ENCODE results near the gene SRCIN1. TPM values are rescaled to one million over a fixed set of nuclear protein-coding genes. Genes with fewer than 3 reads are reported as not detected.
"Not testable (repeated sequence)": the region's sequence is repeated elsewhere in the genome, so short reads cannot be mapped to it uniquely, and the experiment has no call there.

The SRCIN1 gene
- polyA plus RNA-seq, 1 experiment = not detected

GRCh38 chr17:38535886-38536285 is 69.9 kb downstream of the SRCIN1 start:
- Histone ChIP-seq H3K27me3 (ENCODE audit: control insufficient read depth, insufficient read depth, low read length) (peaks cover 34% of the 10 kb centered on the region), H3K4me3 (ENCODE audit: low read depth, low read length) (no peak overlapping the region), H3K9me3 (ENCODE audit: control insufficient read depth, insufficient read depth, low read length) (no peaks in the 10 kb centered on the region), H3K27ac (ENCODE audit: low read depth, low read length) (no peak overlapping the region)
- TF ChIP-seq CTCF (IDR thresholded peaks at IDR 0.05; ENCODE audit: low read depth, low read length) = no peak
- ChIA-PET POLR2A (no interaction called here), CTCF (interaction anchor here (0.5 to 3.0 kb wide), 2 partner anchors 8 to 22 kb away, joined by 15 to 16 read pairs; no protein-coding TSS in a partner anchor)
- DNase-seq (ENCODE audit: low read depth, low spot score) = no peak

DNA sequence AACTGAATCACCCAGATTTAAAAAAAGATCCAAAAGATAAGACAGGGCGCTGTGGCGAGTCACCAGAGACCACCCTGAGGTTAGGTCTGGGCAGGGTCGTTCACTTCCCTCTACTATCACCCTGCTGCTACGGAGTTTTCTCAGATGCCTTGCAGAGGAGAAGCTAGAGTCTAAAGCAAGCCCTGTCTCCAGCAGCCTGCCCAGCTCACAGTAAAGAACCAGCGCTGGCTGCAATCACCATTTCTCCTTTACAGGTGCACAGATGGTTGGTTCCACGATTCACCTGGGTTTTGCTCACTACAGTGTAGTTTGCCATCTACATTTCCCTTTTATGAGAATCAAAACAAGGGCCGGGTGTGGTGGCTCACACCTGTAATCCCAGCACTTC is 71.3 kb downstream of the SRCIN1 start:
- POLR2A ChIA-PET = no interaction called here
- no peak overlapping the region for H3K4me3 ChIP-seq (ENCODE audit: low read depth, low read length)
- no peak overlapping the region for H3K27ac ChIP-seq (ENCODE audit: low read depth, low read length)
- peaks cover 32% of the 10 kb centered on the region for H3K27me3 ChIP-seq (ENCODE audit: control insufficient read depth, insufficient read depth, low read length)
- CTCF ChIA-PET = no interaction called here
- no peaks in the 10 kb centered on the region for H3K9me3 ChIP-seq (ENCODE audit: control insufficient read depth, insufficient read depth, low read length)
- DNase-seq (ENCODE audit: low read depth, low spot score) = no peak
- no peak for TF ChIP-seq CTCF (IDR thresholded peaks at IDR 0.05; ENCODE audit: low read depth, low read length)

- no peak for TF ChIP-seq CTCF (IDR thresholded peaks at IDR 0.05; ENCODE audit: low read depth, low read length)
- H3K9me3 ChIP-seq (ENCODE audit: control insufficient read depth, insufficient read depth, low read length) = no peaks in the 10 kb centered on the region
- no peak overlapping the region for H3K27ac ChIP-seq (ENCODE audit: low read depth, low read length)
- ChIA-PET POLR2A (no interaction called here), CTCF (interaction anchor here (0.9 kb wide), 1 partner anchor 24 kb away, joined by 4 read pairs; no protein-coding TSS in a partner anchor)
- H3K27me3 ChIP-seq (ENCODE audit: control insufficient read depth, insufficient read depth, low read length) = peaks cover 32% of the 10 kb centered on the region
- H3K4me3 ChIP-seq (ENCODE audit: low read depth, low read length) = no peak overlapping the region
- DNase-seq (ENCODE audit: low read depth, low spot score) = no peak
Observed at GRCh38 chr17:38533866-38534497, 71.8 kb downstream of the SRCIN1 start.

- ChIA-PET POLR2A (no interaction called here), CTCF (interaction anchor here (0.9 kb wide), 1 partner anchor 24 kb away, joined by 4 read pairs; no protein-coding TSS in a partner anchor)
- DNase-seq (ENCODE audit: low read depth, low spot score) = no peak
- Histone ChIP-seq H3K4me3 (ENCODE audit: low read depth, low read length) (no peak overlapping the region), H3K27me3 (ENCODE audit: control insufficient read depth, insufficient read depth, low read length) (peaks cover 31% of the 10 kb centered on the region), H3K27ac (ENCODE audit: low read depth, low read length) (no peak overlapping the region), H3K9me3 (ENCODE audit: control insufficient read depth, insufficient read depth, low read length) (no peaks in the 10 kb centered on the region)
- TF ChIP-seq CTCF (IDR thresholded peaks at IDR 0.05; ENCODE audit: low read depth, low read length) = no peak
Observed at GRCh38 chr17:38533241-38533640, 72.5 kb downstream of the SRCIN1 start.

DNA sequence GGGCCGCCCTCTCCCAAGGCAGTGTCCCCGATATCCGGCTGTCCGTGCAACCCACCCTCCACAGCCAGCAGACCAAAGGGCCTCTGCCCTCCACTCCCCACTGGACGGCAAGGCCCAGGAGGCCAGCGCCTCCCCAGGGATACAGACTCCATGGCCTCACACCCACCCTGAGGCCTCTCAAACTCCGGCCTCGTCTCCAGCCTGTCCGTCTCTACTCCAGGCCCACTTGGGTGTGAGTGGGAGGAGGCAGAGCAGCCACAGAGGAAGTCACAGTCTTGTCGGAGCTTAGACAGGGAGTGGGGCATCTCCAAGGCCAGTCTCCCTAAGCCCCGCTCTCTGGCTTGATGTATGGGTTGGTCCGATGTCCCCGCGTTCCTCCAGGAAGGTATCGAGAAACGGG is 73.3 kb downstream of the SRCIN1 start:
- H3K4me3 ChIP-seq (ENCODE audit: low read depth, low read length) = no peak overlapping the region
- TF ChIP-seq CTCF (IDR thresholded peaks at IDR 0.05; ENCODE audit: low read depth, low read length) = no peak
- no peaks in the 10 kb centered on the region for H3K9me3 ChIP-seq (ENCODE audit: control insufficient read depth, insufficient read depth, low read length)
- ChIA-PET CTCF (no interaction called here), POLR2A (no interaction called here)
- peaks cover 35% of the 10 kb centered on the region for H3K27me3 ChIP-seq (ENCODE audit: control insufficient read depth, insufficient read depth, low read length)
- H3K27ac ChIP-seq (ENCODE audit: low read depth, low read length) = no peak overlapping the region
- DNase-seq (ENCODE audit: low read depth, low spot score) = no peak

- H3K27ac ChIP-seq (ENCODE audit: low read depth, low read length); H3K9me3 ChIP-seq (ENCODE audit: control insufficient read depth, insufficient read depth, low read length); CTCF ChIA-PET; H3K4me3 ChIP-seq (ENCODE audit: low read depth, low read length); DNase-seq (ENCODE audit: low read depth, low spot score); POLR2A ChIA-PET: not testable (repeated sequence)
- H3K27me3 ChIP-seq (ENCODE audit: control insufficient read depth, insufficient read depth, low read length) = peaks cover 35% of the 10 kb centered on the region
Observed at GRCh38 chr17:38531761-38532160, 74.0 kb downstream of the SRCIN1 start.

DNA sequence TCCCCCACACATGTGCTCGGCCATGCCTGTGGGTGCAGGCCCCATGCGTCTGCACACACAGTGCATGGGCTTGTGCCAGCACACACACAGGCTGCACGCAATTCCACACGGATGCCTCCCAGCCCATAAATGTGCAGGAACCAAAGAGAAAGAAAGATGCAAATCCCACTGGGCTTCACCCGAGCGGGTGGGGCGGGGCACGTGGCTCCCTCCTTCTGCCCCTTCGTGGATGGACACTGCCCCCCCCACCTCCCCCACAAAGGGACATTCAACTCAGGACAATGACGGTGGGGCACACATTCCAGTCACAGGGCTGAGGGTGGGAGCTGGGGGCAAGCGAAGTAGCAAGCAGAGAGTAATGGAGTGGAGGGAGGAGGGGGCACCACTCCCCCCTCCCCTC is 74.9 kb downstream of the SRCIN1 start:
- peaks cover 30% of the 10 kb centered on the region for H3K27me3 ChIP-seq (ENCODE audit: control insufficient read depth, insufficient read depth, low read length)
- H3K4me3 ChIP-seq (ENCODE audit: low read depth, low read length); CTCF ChIA-PET; H3K27ac ChIP-seq (ENCODE audit: low read depth, low read length); POLR2A ChIA-PET; DNase-seq (ENCODE audit: low read depth, low spot score); H3K9me3 ChIP-seq (ENCODE audit: control insufficient read depth, insufficient read depth, low read length): not testable (repeated sequence)

DNA sequence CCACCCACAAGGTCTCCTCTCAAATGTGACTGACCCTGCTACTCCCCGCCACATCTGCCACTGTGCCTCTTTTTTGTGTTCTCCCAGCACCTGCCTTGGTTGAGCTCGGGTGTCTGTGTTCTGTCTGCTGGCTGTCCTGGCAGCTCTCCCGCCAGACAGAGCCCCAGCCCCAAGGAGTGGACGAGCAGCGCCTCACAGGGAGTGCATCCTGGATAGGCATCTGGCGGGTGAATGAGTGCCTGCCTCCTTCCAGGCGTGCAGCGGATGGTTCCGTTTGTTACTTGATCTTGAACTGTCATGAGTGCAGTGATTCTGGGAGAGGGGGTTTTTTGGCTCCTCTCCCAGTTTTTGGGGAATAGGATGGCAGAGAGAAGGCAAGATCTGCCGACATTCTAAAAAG is 77.6 kb downstream of the SRCIN1 start:
- CTCF ChIA-PET = interaction anchor here (0.7 to 2.2 kb wide), 2 partner anchors 8 to 30 kb away, joined by 14 to 16 read pairs; no protein-coding TSS in a partner anchor
- H3K27ac ChIP-seq (ENCODE audit: low read depth, low read length) = not testable (repeated sequence)

More for the DNA sequence above, 77.6 kb downstream of the SRCIN1 start:
- POLR2A ChIA-PET; H3K4me3 ChIP-seq (ENCODE audit: low read depth, low read length); DNase-seq (ENCODE audit: low read depth, low spot score); H3K9me3 ChIP-seq (ENCODE audit: control insufficient read depth, insufficient read depth, low read length): not testable (repeated sequence)
- peaks cover 17% of the 10 kb centered on the region for H3K27me3 ChIP-seq (ENCODE audit: control insufficient read depth, insufficient read depth, low read length)

Measured in AG04450 (cell line).